Measurements from ENCODE around the gene RNF182.
"Not testable (repeated sequence)": the region's sequence is repeated elsewhere in the genome, so short reads cannot be mapped to it uniquely, and the experiment has no call there.

The RNF182 gene, protein sequence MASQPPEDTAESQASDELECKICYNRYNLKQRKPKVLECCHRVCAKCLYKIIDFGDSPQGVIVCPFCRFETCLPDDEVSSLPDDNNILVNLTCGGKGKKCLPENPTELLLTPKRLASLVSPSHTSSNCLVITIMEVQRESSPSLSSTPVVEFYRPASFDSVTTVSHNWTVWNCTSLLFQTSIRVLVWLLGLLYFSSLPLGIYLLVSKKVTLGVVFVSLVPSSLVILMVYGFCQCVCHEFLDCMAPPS

DNA sequence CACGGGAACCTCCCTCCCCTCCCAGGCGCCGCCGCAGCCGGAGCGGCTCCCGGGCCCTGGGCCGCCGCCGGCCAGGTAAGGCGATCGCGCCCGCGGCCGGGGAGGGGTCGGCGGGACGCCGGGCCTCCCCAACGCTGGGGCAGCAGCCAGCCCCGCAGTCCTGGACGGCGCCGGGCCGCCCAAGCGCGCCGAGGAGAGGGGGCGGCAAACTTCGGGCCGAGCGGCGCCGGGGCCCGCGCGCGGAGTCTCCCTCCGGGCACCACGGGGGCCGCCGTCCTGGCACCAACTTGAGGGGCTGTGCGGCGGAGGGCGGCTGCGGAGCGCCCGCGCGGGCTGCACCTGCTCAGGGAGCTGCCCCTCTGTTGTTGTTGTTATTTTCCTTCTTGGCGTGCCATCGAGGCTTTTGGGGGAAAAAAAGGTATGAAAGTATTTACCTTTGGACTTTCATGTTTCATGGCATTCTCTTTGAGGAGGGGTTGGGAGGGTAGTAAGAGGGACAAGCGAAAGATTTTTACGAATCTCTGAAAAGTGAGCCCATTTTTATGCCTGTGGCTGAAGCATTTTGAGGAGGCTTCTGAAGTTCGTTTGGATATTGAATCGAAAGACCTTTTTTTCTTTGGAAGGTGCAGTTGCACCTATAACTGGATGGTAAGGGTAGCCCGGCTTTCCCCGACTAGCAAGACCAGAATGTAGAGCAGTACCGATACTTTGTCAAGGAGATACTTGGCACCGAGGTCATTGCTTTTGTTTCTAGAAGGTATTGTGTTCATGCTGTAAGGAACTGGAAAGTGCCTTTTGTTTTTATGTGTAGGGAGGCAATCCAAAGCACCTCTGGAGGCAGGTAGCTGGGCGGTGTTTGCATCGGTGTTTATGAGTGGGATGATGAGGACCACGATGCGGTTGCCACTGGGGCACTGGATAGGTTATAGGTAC lies at the start of gene RNF182:
RNF182 (plus strand) TSS at position 4 of the 933 bp plus-strand sequence. CDS start 52,168 bp downstream, outside the sequence.
- DNase-seq (ENCODE audit: low read depth): no peak

GRCh38 chr6:13877051-13877450 lies 47.7 kb upstream of the RNF182 start:
- no peak for DNase-seq (ENCODE audit: low read depth)
- in situ Hi-C loops (cut with HindIII; ENCODE audit: low sequenced_read_pairs): no loop called here
- TF ChIP-seq, protein P1, sequence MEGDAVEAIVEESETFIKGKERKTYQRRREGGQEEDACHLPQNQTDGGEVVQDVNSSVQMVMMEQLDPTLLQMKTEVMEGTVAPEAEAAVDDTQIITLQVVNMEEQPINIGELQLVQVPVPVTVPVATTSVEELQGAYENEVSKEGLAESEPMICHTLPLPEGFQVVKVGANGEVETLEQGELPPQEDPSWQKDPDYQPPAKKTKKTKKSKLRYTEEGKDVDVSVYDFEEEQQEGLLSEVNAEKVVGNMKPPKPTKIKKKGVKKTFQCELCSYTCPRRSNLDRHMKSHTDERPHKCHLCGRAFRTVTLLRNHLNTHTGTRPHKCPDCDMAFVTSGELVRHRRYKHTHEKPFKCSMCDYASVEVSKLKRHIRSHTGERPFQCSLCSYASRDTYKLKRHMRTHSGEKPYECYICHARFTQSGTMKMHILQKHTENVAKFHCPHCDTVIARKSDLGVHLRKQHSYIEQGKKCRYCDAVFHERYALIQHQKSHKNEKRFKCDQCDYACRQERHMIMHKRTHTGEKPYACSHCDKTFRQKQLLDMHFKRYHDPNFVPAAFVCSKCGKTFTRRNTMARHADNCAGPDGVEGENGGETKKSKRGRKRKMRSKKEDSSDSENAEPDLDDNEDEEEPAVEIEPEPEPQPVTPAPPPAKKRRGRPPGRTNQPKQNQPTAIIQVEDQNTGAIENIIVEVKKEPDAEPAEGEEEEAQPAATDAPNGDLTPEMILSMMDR (IDR thresholded peaks at IDR 0.05; ENCODE audit: low read depth, low read length, missing control alignments): no peak
- no peak overlapping the region for H3K4me3 ChIP-seq (ENCODE audit: low read depth, low read length)

More for the DNA sequence above, at the start of gene RNF182:
- peak within 1 kb of the TSS; percentile 64 for H3K4me3 ChIP-seq (ENCODE audit: low read depth, low read length)
- in situ Hi-C loops (cut with HindIII; ENCODE audit: low sequenced_read_pairs): loop anchor here (25.0 kb wide), 1 partner anchor 137 kb away; no protein-coding TSS in a partner anchor
- TF ChIP-seq, protein P1 (IDR thresholded peaks at IDR 0.05; ENCODE audit: low read depth, low read length, missing control alignments): no peak

GRCh38 chr6:13880061-13880663 lies 44.6 kb upstream of the RNF182 start:
- H3K4me3 ChIP-seq (ENCODE audit: low read depth, low read length); in situ Hi-C loops (cut with HindIII; ENCODE audit: low sequenced_read_pairs); DNase-seq (ENCODE audit: low read depth): not testable (repeated sequence)

- in situ Hi-C loops (cut with HindIII; ENCODE audit: low sequenced_read_pairs): no loop called here
- DNase-seq (ENCODE audit: low read depth): no peak
- TF ChIP-seq, protein P1 (IDR thresholded peaks at IDR 0.05; ENCODE audit: low read depth, low read length, missing control alignments): no peak
- no peak overlapping the region for H3K4me3 ChIP-seq (ENCODE audit: low read depth, low read length)
These were observed 43.1 kb upstream of the RNF182 start for GRCh38 chr6:13881621-13882165.

DNA sequence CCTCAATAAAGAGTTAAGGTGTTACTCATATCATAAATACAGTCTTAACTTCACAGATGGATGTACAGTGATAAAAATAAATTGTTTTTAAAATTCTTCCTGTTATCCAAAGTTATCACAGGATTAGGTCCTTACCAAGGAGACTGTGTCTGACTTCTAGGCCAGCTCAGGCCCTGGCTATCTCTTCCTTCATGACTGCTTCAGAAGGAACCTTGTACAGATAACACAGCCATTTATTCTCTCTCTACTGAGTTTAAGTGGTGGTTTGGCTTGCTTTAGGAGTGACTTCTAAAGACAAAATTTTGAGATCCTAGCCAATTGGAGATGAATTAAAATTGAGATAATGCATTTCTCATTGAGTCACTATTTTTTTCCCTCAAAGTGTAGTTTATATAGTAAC lies 40.8 kb upstream of the RNF182 start:
- DNase-seq (ENCODE audit: low read depth): no peak
- TF ChIP-seq, protein P1 (IDR thresholded peaks at IDR 0.05; ENCODE audit: low read depth, low read length, missing control alignments): no peak
- in situ Hi-C loops (cut with HindIII; ENCODE audit: low sequenced_read_pairs): no loop called here

GRCh38 chr6:13884397-13884796 lies 40.4 kb upstream of the RNF182 start:
- DNase-seq (ENCODE audit: low read depth): no peak
- in situ Hi-C loops (cut with HindIII; ENCODE audit: low sequenced_read_pairs): no loop called here
- TF ChIP-seq, protein P1 (IDR thresholded peaks at IDR 0.05; ENCODE audit: low read depth, low read length, missing control alignments): no peak

More for the DNA sequence above, 40.8 kb upstream of the RNF182 start:
- H3K4me3 ChIP-seq (ENCODE audit: low read depth, low read length): no peak overlapping the region

More at GRCh38 chr6:13884397-13884796, 40.4 kb upstream of the RNF182 start:
- no peak overlapping the region for H3K4me3 ChIP-seq (ENCODE audit: low read depth, low read length)

All from astrocyte of the cerebellum (primary cell).